ENCODE measurements around the gene GUSB. TPM values are rescaled to one million over a fixed set of nuclear protein-coding genes. Genes with fewer than 3 reads are reported as not detected.
"Not testable (repeated sequence)": the region's sequence is repeated elsewhere in the genome, so short reads cannot be mapped to it uniquely, and the experiment has no call there.

Gene GUSB
- total and polyA plus RNA-seq, 10 of the 15 experiments (the other 5 are each of a cell fraction or from before 2014, with no cell fraction given): 9.8 to 71.2 (median 45.4) TPM

DNA sequence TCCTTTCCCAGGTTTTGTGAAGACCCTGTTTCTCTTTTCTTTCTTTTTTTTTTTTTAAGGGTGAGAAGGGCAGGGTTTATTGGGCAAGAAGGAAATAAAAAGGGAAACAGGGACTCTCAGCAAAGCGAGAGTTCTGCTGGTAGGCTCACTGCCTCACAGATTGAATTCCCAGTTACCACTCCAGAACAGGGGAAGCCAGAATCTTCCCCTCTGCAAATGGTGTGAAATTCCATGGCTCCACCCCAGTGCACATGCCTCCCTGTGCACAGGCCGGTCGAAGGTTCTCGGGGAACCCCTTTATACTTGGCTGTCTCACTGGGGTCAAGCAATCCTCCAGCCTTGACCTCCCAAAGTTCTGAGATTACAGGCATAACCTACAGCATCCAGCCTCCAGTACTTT lies 10.5 kb upstream of the GUSB start:
- Histone ChIP-seq H3K79me2 (ENCODE audit: control insufficient read depth, insufficient read depth, low read length) (no peaks in the 10 kb centered on the region), H4K20me1 (ENCODE audit: control insufficient read depth, insufficient read depth) (no peaks in the 10 kb centered on the region), H3K9me3 (replicated peaks; ENCODE audit: control insufficient read depth, insufficient read depth, low read length) (no peaks in the 10 kb centered on the region), H3K27ac (ENCODE audit: control insufficient read depth, insufficient read depth) (no peak overlapping the region), H3K9ac (ENCODE audit: control insufficient read depth, insufficient read depth, low read length) (no peak overlapping the region), H2AFZ (ENCODE audit: control insufficient read depth, low read depth, low read length) (no peak overlapping the region), H3K4me1 (ENCODE audit: control insufficient read depth, insufficient read depth, low read length) (no peaks in the 10 kb centered on the region), H3K36me3 (ENCODE audit: control insufficient read depth in 2 of 2, insufficient read depth in 2 of 2, low read length in 1 of 2) (no peaks in the 10 kb centered on the region), H3K4me3 (no peak overlapping the region), H3K4me2 (ENCODE audit: control insufficient read depth, insufficient read depth) (no peak overlapping the region), H3K27me3 (replicated peaks in 1 of 2; ENCODE audit: control insufficient read depth in 2 of 2, insufficient read depth in 2 of 2, low read length in 1 of 2) (no peaks in the 10 kb centered on the region)
- TF ChIP-seq, protein P1, sequence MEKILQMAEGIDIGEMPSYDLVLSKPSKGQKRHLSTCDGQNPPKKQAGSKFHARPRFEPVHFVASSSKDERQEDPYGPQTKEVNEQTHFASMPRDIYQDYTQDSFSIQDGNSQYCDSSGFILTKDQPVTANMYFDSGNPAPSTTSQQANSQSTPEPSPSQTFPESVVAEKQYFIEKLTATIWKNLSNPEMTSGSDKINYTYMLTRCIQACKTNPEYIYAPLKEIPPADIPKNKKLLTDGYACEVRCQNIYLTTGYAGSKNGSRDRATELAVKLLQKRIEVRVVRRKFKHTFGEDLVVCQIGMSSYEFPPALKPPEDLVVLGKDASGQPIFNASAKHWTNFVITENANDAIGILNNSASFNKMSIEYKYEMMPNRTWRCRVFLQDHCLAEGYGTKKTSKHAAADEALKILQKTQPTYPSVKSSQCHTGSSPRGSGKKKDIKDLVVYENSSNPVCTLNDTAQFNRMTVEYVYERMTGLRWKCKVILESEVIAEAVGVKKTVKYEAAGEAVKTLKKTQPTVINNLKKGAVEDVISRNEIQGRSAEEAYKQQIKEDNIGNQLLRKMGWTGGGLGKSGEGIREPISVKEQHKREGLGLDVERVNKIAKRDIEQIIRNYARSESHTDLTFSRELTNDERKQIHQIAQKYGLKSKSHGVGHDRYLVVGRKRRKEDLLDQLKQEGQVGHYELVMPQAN (conservative IDR thresholded peaks at IDR 0.05): no peak
- TF ChIP-seq ASH2L (IDR thresholded peaks at IDR 0.05; ENCODE audit: borderline replicate concordance, low read depth) (no peak), KLF5 (IDR thresholded peaks at IDR 0.05; ENCODE audit: partially characterized antibody) (no peak), EGR1 (IDR thresholded peaks at IDR 0.05; ENCODE audit: borderline replicate concordance in 1 of 2, low read depth in 2 of 2, low read length in 2 of 2) (no peak), FOXM1 (IDR thresholded peaks at IDR 0.05; ENCODE audit: low read depth, low read length) (no peak), NRF1 (conservative IDR thresholded peaks at IDR 0.05; ENCODE audit: low read depth, low read length) (no peak), SMAD1 (IDR thresholded peaks at IDR 0.05; ENCODE audit: low read depth, partially characterized antibody) (no peak), RFX5 (IDR thresholded peaks at IDR 0.05; ENCODE audit: low read depth, low read length) (no peak), SMC3 (IDR thresholded peaks at IDR 0.05; ENCODE audit: borderline replicate concordance, low read length) (no peak), KAT2A (conservative IDR thresholded peaks at IDR 0.05; ENCODE audit: control insufficient read depth, low read depth, low read length) (no peak)
- TF ChIP-seq, protein P2, sequence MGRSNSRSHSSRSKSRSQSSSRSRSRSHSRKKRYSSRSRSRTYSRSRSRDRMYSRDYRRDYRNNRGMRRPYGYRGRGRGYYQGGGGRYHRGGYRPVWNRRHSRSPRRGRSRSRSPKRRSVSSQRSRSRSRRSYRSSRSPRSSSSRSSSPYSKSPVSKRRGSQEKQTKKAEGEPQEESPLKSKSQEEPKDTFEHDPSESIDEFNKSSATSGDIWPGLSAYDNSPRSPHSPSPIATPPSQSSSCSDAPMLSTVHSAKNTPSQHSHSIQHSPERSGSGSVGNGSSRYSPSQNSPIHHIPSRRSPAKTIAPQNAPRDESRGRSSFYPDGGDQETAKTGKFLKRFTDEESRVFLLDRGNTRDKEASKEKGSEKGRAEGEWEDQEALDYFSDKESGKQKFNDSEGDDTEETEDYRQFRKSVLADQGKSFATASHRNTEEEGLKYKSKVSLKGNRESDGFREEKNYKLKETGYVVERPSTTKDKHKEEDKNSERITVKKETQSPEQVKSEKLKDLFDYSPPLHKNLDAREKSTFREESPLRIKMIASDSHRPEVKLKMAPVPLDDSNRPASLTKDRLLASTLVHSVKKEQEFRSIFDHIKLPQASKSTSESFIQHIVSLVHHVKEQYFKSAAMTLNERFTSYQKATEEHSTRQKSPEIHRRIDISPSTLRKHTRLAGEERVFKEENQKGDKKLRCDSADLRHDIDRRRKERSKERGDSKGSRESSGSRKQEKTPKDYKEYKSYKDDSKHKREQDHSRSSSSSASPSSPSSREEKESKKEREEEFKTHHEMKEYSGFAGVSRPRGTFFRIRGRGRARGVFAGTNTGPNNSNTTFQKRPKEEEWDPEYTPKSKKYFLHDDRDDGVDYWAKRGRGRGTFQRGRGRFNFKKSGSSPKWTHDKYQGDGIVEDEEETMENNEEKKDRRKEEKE (IDR thresholded peaks at IDR 0.05): no peak
- WGBS (ENCODE audit: insufficient coverage, insufficient replicate concordance, low lambda C conversion rate, missing lambda C conversion rate): 79% methylated on average over 4 of the region's 4 CpGs
- ChIA-PET SMC1A (ENCODE audit: uncharacterized antibody, unreplicated experiment) (no interaction called here), CTCF (no interaction called here), RAD21 (ENCODE audit: unreplicated experiment) (no interaction called here), POLR2A (no interaction called here)
- in situ Hi-C loops (cut with MboI): no loop called here
- intact Hi-C loops (cut with micrococcal nuclease; ENCODE audit: unreplicated experiment): no loop called here
- no peak for ATAC-seq
- no peak for DNase-seq (ENCODE audit: low read depth, low spot score)
- FAIRE-seq: no peak
- no TSS peak for BruUV-seq (replicated peaks)

DNA sequence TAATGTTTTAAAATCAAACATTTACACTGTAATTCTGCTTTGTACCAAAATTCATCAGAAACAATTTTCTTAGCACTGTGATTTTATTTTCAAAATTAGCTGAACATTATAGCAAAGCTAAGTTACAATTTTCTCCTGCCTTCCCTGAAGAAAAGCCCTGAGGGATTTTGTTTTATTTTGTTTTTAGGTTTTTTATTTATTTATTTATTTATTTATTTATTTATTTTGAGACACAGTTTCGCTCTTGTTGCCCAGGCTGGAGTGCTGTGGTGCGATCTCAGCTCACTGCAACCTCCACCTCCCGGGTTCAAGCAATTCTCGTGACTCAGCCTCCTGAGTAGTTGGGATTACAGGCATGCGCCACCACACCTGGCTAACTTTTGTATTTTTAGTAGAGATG lies 9.8 kb upstream of the GUSB start:
- H3K4me3 ChIP-seq; POLR2A ChIA-PET; H3K4me2 ChIP-seq (ENCODE audit: control insufficient read depth, insufficient read depth); DNase-seq (ENCODE audit: low read depth, low spot score); H4K20me1 ChIP-seq (ENCODE audit: control insufficient read depth, insufficient read depth); H3K27ac ChIP-seq (ENCODE audit: control insufficient read depth, insufficient read depth); H3K36me3 ChIP-seq (ENCODE audit: control insufficient read depth in 2 of 2, insufficient read depth in 2 of 2, low read length in 1 of 2); ATAC-seq; FAIRE-seq; H3K9me3 ChIP-seq (replicated peaks; ENCODE audit: control insufficient read depth, insufficient read depth, low read length); H2AFZ ChIP-seq (ENCODE audit: control insufficient read depth, low read depth, low read length); CTCF ChIA-PET; intact Hi-C loops (cut with micrococcal nuclease; ENCODE audit: unreplicated experiment); H3K4me1 ChIP-seq (ENCODE audit: control insufficient read depth, insufficient read depth, low read length); RAD21 ChIA-PET (ENCODE audit: unreplicated experiment); H3K27me3 ChIP-seq (replicated peaks in 1 of 2; ENCODE audit: control insufficient read depth in 2 of 2, insufficient read depth in 2 of 2, low read length in 1 of 2); H3K9ac ChIP-seq (ENCODE audit: control insufficient read depth, insufficient read depth, low read length); BruUV-seq (replicated peaks); SMC1A ChIA-PET (ENCODE audit: uncharacterized antibody, unreplicated experiment); H3K79me2 ChIP-seq (ENCODE audit: control insufficient read depth, insufficient read depth, low read length); in situ Hi-C loops (cut with MboI): not testable (repeated sequence)
- WGBS (ENCODE audit: insufficient coverage, insufficient replicate concordance, low lambda C conversion rate, missing lambda C conversion rate): 62% methylated on average over 5 of the region's 5 CpGs

Measured in GM12878 (cell line).